Lung (tissue), 12 donors: Measurements from ENCODE around the gene PACRG. TPM values are rescaled to one million over a fixed set of nuclear protein-coding genes. Genes with fewer than 3 reads are reported as not detected.

ENCODE experiments used
- ATAC-seq: fragments of 200-7000 bp; cut with Tn5 transposase; one replicate; pipeline ENCODE4 v1.9.1; 2020; ENCODE audit warnings: moderate number of reproducible peaks; ENCODE audit not compliant: insufficient read depth, low FRiP score
- DNase-seq, 3 donors: peaks; one replicate each; pipeline ENCODE4 v3.0.0-alpha.2; 2013 to 2017
- H3K27ac ChIP-seq, 2 donors: one replicate each; pipeline ENCODE4 v1.5.1; 2013; ENCODE audit warnings: mild to moderate bottlenecking in 2 of 2, moderate library complexity in 2 of 2, control low read depth in 1 of 2, inconsistent platforms in 1 of 2, low read depth in 1 of 2, low read length in 1 of 2
- H3K27me3 ChIP-seq, 3 donors: one replicate each; pipeline ENCODE4 v1.5.1; 2013; ENCODE audit warnings: low read length in 2 of 3; ENCODE audit not compliant: control insufficient read depth in 3 of 3, insufficient read depth in 3 of 3
- H3K36me3 ChIP-seq, 4 donors: one replicate each; pipeline ENCODE4 v1.5.1; 2013; ENCODE audit warnings: low read length in 4 of 4, mild to moderate bottlenecking in 1 of 4, moderate library complexity in 1 of 4; ENCODE audit not compliant: control insufficient read depth in 4 of 4, insufficient read depth in 4 of 4
- H3K4me1 ChIP-seq, 5 donors: one replicate each; pipeline ENCODE4 v1.5.1; 2013; ENCODE audit warnings: low read length in 5 of 5, mild to moderate bottlenecking in 2 of 5, moderate library complexity in 1 of 5; ENCODE audit not compliant: control insufficient read depth in 5 of 5, insufficient read depth in 5 of 5
- H3K4me3 ChIP-seq: one replicate; pipeline ENCODE4 v1.5.1; 2013; ENCODE audit warnings: mild to moderate bottlenecking, control low read depth, moderate library complexity
- H3K9ac ChIP-seq, 2 donors: one replicate each; pipeline ENCODE4 v1.5.1; 2013; ENCODE audit warnings: low read length in 2 of 2, control low read depth in 1 of 2; ENCODE audit not compliant: insufficient read depth in 1 of 2
- H3K9me3 ChIP-seq, 4 donors: one replicate each; pipeline ENCODE4 v1.5.1; 2013; ENCODE audit warnings: low read length in 3 of 4, mild to moderate bottlenecking in 1 of 4, moderate library complexity in 1 of 4; ENCODE audit not compliant: control insufficient read depth in 4 of 4, insufficient read depth in 3 of 4
- WGBS, 2 donors: extraction: QIAGEN DNeasy Blood & Tissue Kit; methylation state at CpG; one replicate each; pipeline ENCODE4 v1.1.7; 2013; 5-methylcytosine and 5-hydroxymethylcytosine counted together
- polyA plus RNA-seq, 2 donors: library from polyadenylated mRNA; stranded (reverse); fragments of 200-250 nt; gene quantifications; one replicate each; pipeline ENCODE4 v1.2.1, GENCODE V29; 2013
- total RNA-seq, 2 donors: library from RNA; depleted of rRNA in 1 of 2; stranded (reverse); fragments of >200 nt in 1 of 2; gene quantifications; one replicate each; pipeline ENCODE4 v1.2.1, GENCODE V29; 2014 to 2021
- TF ChIP-seq, protein P1 (sequence below): IDR thresholded peaks from 2 replicates; pipeline ENCODE4 v1.5.1; 2012; ENCODE audit warnings: mild to moderate bottlenecking; ENCODE audit errors: control extremely low read depth, extremely low read depth
- donor health status: control.
- donor health status: control.
- donor health status: Bipolar disorder and iron deficiency.
- donor health status: healthy.
- donor health status: DM: yes; HTN: yes; CAD: no.

PACRG gene
- total and polyA plus RNA-seq, 4 donors: 3.8 to 26.6 (median 7.4) TPM

DNA sequence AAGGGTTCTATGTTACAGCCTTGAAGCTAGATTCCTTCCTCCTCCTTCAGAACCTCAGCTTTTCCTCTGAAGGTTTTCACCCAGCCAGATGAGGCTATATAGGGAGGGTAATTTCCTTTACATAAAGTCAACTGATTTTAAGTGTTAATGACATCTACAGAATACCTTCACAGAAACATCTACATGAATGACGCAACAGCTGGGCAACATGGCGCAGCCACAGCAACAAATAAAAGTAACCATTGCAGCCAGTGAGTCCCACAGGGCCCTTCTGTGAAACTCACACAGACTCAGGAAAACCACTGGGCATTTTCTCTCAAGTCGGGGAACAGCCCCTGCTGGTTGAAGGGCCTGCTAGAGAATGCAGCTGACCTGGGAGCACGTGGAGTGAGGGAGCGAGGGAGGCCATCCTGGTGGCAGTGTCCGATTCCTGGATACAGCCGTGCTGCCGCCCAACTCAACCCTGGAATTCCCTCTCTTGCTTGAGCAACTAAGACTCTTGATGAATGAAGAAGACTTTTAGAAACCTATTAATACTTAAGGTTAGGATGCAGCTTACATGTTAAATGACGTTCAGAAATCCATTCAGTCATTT, 176.4 kb downstream of the PACRG start:
- DNase-seq (no peak), ATAC-seq (no peak)
- Histone ChIP-seq H3K27me3 (no peaks in the 10 kb centered on the region), H3K9ac (no peak overlapping the region), H3K9me3 (peaks cover 0 to 5% (median 0%) of the 10 kb centered on the region in 4 donors), H3K4me1 (no peaks in the 10 kb centered on the region), H3K36me3 (no peaks in the 10 kb centered on the region), H3K27ac (no peak overlapping the region), H3K4me3 (no peak overlapping the region)
- WGBS, 2 donors: 92 to 94% methylated on average over 9 of the region's 9 CpGs
- TF ChIP-seq, protein P1, sequence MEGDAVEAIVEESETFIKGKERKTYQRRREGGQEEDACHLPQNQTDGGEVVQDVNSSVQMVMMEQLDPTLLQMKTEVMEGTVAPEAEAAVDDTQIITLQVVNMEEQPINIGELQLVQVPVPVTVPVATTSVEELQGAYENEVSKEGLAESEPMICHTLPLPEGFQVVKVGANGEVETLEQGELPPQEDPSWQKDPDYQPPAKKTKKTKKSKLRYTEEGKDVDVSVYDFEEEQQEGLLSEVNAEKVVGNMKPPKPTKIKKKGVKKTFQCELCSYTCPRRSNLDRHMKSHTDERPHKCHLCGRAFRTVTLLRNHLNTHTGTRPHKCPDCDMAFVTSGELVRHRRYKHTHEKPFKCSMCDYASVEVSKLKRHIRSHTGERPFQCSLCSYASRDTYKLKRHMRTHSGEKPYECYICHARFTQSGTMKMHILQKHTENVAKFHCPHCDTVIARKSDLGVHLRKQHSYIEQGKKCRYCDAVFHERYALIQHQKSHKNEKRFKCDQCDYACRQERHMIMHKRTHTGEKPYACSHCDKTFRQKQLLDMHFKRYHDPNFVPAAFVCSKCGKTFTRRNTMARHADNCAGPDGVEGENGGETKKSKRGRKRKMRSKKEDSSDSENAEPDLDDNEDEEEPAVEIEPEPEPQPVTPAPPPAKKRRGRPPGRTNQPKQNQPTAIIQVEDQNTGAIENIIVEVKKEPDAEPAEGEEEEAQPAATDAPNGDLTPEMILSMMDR: no peak

DNA sequence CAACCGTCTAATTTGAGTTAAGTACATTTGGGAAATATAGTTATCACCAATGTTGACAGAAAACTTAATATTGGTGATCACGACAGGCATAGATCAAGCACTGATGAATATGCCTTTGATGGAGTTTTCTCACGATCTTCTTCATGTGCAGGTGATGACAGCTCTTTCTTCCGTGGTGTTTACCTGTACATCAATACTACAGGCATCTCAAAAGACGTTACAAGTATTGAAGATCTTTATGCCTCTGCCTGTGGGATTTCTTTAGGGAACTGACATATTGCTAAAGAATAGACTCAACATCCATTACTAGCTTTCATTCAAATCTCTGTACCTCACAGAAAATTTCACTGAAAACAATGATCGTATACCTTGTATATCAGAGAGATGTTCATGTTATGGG, 178.7 kb downstream of the PACRG start:
- TF ChIP-seq, protein P1: no peak
- no peaks in the 10 kb centered on the region for H3K27me3 ChIP-seq
- H3K36me3 ChIP-seq: no peaks in the 10 kb centered on the region
- no peak overlapping the region for H3K27ac ChIP-seq
- H3K9ac ChIP-seq: no peak overlapping the region
- 82 to 85% methylated on average over 6 of the region's 6 CpGs for WGBS, 2 donors
- H3K9me3 ChIP-seq: peaks cover 0 to 5% (median 0%) of the 10 kb centered on the region in 4 donors
- no peak for ATAC-seq
- H3K4me3 ChIP-seq: no peak overlapping the region
- peaks cover 0 to 2% (median 0%) of the 10 kb centered on the region in 5 donors for H3K4me1 ChIP-seq
- no peak for DNase-seq

GRCh38 chr6:162907876-162908481, 180.2 kb downstream of the PACRG start:
- TF ChIP-seq, protein P1: no peak
- H3K36me3 ChIP-seq: no peaks in the 10 kb centered on the region
- no peaks in the 10 kb centered on the region for H3K27me3 ChIP-seq
- H3K4me3 ChIP-seq: no peak overlapping the region
- peaks cover 0 to 5% (median 0%) of the 10 kb centered on the region in 4 donors for H3K9me3 ChIP-seq
- no peak overlapping the region for H3K9ac ChIP-seq
- 70% methylated on average over 2 of the region's 2 CpGs for WGBS, 2 donors
- no peak for DNase-seq
- ATAC-seq: no peak
- no peak overlapping the region for H3K27ac ChIP-seq
- H3K4me1 ChIP-seq: peaks cover 0 to 2% (median 0%) of the 10 kb centered on the region in 5 donors
